ENCODE measurements around the gene RALA.
"Not testable (repeated sequence)": the region's sequence is repeated elsewhere in the genome, so short reads cannot be mapped to it uniquely, and the experiment has no call there.

The RALA gene

DNA sequence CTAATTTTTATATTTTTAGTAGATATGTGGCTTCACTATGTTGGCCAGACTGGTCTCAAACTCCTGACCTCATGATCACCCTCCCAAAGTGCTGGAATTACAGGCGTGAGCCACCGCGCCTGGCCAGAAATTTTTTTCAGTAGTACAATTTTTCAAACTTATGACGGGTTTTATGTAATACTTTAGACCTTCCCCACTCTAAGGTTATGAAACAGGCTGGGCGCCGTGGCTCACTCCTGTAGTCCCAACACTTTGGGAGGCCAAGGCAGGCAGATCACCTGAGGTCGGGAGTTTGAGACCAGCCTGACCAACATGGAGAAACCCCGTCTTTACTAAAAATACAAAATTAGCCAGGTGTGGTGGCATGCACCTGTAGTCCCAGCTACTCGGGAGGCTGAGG is 56.5 kb downstream of the RALA start:
- DNase-seq (ENCODE audit: insufficient read length, low spot score); FAIRE-seq: not testable (repeated sequence)

DNA sequence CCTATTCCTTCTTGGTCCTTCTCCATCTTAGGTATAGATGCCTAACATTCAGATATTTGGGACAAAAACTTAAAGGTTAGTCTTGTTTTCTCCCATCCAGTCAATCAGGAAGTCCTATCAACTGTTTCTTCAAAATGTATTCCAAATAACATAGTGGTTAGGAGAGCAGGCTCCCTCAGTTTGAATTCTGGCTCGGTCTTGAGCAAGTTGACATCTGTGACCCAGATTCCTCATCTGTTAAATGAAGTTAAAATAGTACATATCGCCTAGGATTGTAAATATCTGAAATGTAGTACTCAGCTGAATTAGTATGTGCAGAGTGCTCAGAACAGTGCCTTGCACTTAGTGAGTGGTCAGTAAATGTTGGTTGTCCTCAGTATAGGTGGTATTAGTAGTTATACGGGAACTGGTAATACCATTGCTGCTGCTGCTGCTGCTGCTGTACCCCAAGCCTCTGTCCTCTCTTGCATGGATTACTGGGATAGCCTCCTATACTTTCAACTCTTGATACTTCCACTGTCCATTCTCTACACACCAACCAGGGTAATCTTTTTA is 58.6 kb downstream of the RALA start:
- FAIRE-seq = no peak
- no peak for DNase-seq (ENCODE audit: insufficient read length, low spot score)

- DNase-seq (ENCODE audit: insufficient read length, low spot score) = no peak
- FAIRE-seq = no peak
Observed at GRCh38 chr7:39683216-39683845, 60.0 kb downstream of the RALA start.

DNA sequence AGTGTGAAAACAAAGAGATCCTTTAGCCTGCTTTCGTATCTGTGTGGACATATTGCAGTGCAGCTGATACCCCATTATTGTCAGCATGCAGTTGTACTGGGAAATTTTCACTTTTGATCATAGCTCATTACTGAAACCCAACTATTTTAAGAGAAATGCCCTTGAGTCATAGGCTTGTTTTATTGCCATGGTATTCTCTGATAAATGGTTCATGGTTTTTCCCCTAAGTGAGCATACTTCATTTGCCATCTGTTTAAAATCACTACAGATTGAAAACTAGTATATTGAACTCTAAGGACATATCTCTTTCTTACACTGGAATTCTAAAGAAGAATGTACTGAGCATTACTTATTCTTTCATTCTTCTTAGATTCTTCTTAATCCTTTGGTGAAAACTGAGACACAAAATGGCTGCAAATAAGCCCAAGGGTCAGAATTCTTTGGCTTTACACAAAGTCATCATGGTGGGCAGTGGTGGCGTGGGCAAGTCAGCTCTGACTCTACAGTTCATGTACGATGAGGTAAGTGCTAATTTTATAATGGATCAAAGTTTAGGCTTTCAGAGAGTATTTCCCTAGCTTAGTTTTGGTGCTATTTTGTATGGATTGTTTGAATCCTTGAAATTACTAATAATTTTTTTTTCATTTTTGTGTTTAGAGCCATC is 63.0 kb downstream of the RALA start:
- DNase-seq (ENCODE audit: insufficient read length, low spot score) (no peak), FAIRE-seq (peak; percentile 39)

DNA sequence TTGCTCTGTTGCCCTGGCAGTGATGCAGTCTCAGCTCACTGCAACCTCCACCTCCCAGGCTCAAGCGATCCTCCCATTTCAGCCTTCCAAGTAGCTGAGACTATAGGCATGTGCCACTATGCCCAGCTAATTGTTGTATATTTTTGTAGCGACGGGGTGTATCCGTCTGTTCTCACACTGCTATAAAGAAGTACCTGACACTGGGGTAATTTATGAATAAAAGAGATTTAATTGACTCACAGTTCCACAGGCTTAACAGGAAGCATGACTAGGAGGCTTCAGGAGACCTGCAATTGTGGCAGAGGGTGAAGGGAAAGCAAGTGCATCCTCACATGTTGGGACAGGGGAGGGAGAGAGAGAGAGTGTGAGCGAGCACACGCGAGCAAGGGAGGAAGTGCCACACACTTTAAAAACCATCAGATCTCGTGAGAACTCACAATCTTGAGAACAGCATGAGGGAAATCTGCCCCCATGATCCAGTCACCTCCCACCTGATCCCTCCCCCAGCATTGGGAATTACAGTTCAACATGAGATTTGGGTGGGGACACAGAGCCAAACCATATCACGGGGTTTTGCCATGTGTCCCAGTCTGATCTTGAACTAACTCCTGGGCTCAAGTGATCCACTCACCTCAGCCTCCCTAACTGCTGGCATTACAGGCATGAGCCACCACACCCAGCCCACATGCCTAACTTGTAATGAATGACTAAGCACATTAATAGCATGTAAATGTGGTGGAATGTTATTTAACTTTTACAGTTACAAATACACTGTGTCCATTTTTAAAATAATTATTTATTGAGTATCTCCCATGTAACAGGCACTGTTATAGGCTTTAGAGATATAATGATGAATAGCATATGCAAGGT is 65.5 kb downstream of the RALA start:
- DNase-seq (ENCODE audit: insufficient read length, low spot score) (no peak), FAIRE-seq (no peak)

DNA sequence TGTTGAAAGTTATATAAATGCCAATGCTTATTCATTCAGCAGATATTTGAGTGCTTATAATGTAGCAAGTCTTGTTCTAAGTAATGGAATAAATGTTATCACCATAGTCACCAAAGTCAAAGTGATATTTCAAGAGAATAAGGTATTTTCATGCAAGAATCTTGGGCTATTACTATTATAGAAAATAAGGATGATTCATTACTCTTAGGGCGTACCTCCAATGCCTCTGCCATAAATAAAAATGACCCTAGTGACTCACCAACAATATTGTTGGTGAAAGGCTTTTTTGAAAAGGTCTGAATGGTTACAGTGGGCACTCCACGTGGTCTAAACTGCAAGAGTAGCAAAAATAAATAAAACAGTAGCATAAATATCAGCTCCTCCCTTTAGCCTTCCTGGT is 68.4 kb downstream of the RALA start:
- DNase-seq (ENCODE audit: insufficient read length, low spot score) (no peak), FAIRE-seq (no peak)

- FAIRE-seq; DNase-seq (ENCODE audit: insufficient read length, low spot score): not testable (repeated sequence)
Observed at GRCh38 chr7:39693086-39693485, 69.7 kb downstream of the RALA start.

DNA sequence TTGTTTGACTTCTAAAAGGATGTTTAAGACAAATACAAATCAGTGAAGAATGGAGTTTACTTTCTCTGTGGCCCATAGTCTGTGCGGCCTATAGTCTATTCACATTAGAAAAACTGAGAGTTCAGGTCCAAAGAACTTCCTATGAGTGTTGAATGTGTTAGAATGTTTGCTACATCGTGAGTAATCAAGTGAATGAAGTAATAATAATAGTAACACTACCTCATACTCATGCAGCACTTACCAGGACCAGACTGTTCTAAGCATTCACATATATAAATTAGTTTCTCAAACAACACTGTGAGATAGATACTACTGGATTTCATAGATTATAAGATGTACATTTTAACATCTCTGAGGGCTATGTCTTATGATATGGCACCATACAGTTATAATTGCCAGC is 70.4 kb downstream of the RALA start:
- DNase-seq (ENCODE audit: insufficient read length, low spot score) (no peak), FAIRE-seq (no peak)

DNA sequence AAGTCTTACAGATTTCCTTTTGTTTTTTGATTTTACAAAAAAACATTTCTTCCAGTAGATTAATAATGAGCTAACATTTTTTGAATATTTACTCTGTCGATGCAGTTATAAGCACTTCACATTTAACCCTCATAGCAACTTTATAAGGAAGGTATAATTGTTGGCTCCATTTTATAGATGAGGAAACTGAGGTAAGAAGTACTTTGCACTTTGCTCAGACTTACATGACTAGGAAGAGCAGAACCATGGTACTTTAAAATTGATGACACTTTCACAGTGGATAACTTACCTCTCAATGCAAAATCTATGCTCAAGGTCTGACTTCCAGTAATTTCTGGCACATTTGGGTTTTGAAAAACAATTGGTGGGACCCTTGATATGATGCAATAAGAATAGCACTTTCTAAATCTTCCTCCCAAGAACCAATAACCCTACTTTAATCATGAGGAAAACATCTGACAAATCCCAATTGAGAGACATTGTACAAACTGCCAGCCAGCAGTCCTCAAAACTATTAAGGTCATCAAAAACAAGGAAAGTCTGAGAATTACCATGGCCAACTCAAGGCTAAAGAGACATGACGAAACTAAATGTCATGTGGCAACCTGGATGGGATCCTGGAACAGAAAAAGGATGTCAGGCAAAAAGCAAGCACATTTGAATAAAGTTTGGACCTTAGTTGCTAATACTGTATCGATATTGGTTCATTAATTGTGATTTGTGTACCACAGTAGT is 72.6 kb downstream of the RALA start:
- no peak for DNase-seq (ENCODE audit: insufficient read length, low spot score)
- no peak for FAIRE-seq

DNA sequence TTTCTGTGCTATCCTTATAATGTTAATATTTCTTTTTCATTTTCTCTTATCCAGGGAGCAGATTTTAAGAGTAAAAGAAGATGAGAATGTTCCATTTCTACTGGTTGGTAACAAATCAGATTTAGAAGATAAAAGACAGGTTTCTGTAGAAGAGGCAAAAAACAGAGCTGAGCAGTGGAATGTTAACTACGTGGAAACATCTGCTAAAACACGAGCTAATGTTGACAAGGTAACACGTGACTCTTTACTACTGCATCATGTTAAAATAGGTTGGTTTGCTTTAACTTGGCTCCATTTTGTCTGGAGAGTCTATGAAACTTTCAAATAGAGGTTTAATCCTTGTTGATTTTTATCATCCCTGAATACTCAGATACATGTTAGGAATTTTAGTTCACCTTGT is 73.3 kb downstream of the RALA start:
- FAIRE-seq (no peak), DNase-seq (ENCODE audit: insufficient read length, low spot score) (no peak)

GRCh38 chr7:39697483-39697882 is 74.1 kb downstream of the RALA start:
- FAIRE-seq (no peak), DNase-seq (ENCODE audit: insufficient read length, low spot score) (no peak)

DNA sequence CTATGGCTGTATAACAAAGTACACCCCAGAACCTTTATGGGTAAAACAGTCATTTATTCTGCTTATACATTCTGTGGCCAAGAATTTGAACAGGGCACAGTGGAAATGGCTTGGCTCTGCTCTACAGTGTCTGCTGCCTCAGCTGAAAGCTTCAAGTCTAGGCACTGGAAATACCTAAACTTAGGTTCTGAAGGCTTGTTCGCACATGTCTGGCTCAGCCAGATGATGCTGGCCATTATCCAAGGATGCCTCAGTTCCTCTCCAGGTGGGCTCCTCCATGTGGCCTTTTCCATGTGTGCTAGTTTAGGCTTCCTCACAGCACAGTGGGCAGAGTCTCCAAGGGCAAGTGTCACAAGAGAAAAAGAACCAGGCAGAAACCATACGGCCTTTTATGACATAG is 76.8 kb downstream of the RALA start:
- FAIRE-seq (no peak), DNase-seq (ENCODE audit: insufficient read length, low spot score) (no peak)

- FAIRE-seq = no peak
- no peak for DNase-seq (ENCODE audit: insufficient read length, low spot score)
Observed at GRCh38 chr7:39700932-39701331, 77.6 kb downstream of the RALA start.

DNA sequence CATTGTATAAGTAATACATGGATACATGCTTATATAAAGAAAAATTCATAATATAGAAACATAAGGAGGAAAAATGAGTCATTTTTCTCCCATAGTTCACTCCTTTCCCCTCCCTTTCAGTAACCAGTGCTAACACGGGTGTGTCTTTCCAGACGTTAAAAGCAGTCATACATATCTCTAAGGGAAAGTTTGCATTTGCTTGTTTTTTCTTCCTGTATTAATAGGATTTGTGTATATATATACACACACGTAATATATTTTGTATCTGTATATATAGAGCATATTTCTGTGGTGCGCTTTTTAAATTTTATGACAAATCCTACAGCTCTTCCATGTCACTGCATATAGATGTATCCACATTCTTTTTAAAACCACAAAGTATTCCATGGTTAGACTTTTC is 78.8 kb downstream of the RALA start:
- DNase-seq (ENCODE audit: insufficient read length, low spot score) (no peak), FAIRE-seq (no peak)

GRCh38 chr7:39703144-39703543 is 79.8 kb downstream of the RALA start:
- FAIRE-seq = no peak
- DNase-seq (ENCODE audit: insufficient read length, low spot score) = no peak

GRCh38 chr7:39709029-39709428 is 85.7 kb downstream of the RALA start:
- DNase-seq (ENCODE audit: insufficient read length, low spot score) (no peak), FAIRE-seq (no peak)

- FAIRE-seq = no peak
Observed at GRCh38 chr7:39709768-39710311, 86.5 kb downstream of the RALA start.

GRCh38 chr7:39712751-39713150 is 89.4 kb downstream of the RALA start:
- FAIRE-seq = no peak
- DNase-seq (ENCODE audit: insufficient read length, low spot score) = no peak

More at GRCh38 chr7:39709768-39710311, 86.5 kb downstream of the RALA start:
- DNase-seq (ENCODE audit: insufficient read length, low spot score) = no peak

- DNase-seq (ENCODE audit: insufficient read length, low spot score) (no peak), FAIRE-seq (no peak)
Observed at GRCh38 chr7:39714447-39715091, 91.2 kb downstream of the RALA start.

DNA sequence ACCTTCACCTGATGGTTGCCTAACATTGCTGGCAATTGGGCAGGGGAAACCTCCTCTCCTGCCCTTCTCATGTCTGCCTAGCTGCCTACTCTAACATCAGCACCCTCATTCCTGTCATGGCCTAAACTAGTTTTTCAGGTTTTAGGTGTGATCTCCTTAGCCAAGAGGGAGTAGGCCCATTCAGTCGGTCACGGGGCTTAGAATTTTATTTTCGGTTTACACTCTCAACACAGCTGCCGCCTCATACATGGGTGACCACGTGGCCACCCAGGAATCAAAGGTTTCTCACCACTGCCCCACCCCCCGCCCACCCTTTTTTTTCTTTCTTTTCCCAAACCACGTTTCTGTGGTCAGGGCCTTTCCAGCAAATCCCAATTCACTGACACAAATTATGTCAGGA is 97.2 kb downstream of the RALA start:
- no peak for FAIRE-seq

More for the DNA sequence above, 97.2 kb downstream of the RALA start:
- DNase-seq (ENCODE audit: insufficient read length, low spot score) = no peak
